Neural cell (in vitro differentiated cells): ENCODE results near the gene CROCC2.

Experiments used
- EP300 ChIP-seq: fragments of 450-650 bp; conservative IDR thresholded peaks from 2 replicates; pipeline ENCODE4 v1.6.1; 2014; ENCODE audit warnings: antibody characterized with exemption, mild to moderate bottlenecking, moderate library complexity; ENCODE audit not compliant: poor library complexity, severe bottlenecking
- EZH2 ChIP-seq: fragments of 200-600, 300-800 bp; shearing (Covaris generic), sonication (generic); IDR thresholded peaks from 2 replicates; pipeline ENCODE4 v1.6.1; 2014; ENCODE audit warnings: antibody characterized with exemption, low read length, borderline replicate concordance, mild to moderate bottlenecking; ENCODE audit not compliant: insufficient read depth, poor library complexity, severe bottlenecking
- MXI1 ChIP-seq: fragments of 450-650 bp; conservative IDR thresholded peaks from 2 replicates; pipeline ENCODE4 v1.6.1; 2014; ENCODE audit warnings: antibody characterized with exemption, mild to moderate bottlenecking; ENCODE audit not compliant: poor library complexity, severe bottlenecking
- POLR2AphosphoS5 ChIP-seq: IDR thresholded peaks from 2 replicates; pipeline ENCODE4 v1.6.1; 2012
- RAD21 ChIP-seq: fragments of 450-650 bp; conservative IDR thresholded peaks from 2 replicates; pipeline ENCODE4 v1.6.1; 2014; ENCODE audit warnings: antibody characterized with exemption, mild to moderate bottlenecking, moderate library complexity
- SMC3 ChIP-seq: fragments of 450-650 bp; conservative IDR thresholded peaks from 2 replicates; pipeline ENCODE4 v1.6.1; 2014; ENCODE audit warnings: antibody characterized with exemption, mild to moderate bottlenecking, moderate library complexity; ENCODE audit not compliant: poor library complexity
- TAF1 ChIP-seq: IDR thresholded peaks from 2 replicates; pipeline ENCODE4 v1.6.1; 2012; ENCODE audit warnings: low read depth
- TF ChIP-seq, protein P1 (sequence below): fragments of 450-650 bp; IDR thresholded peaks from 2 replicates; pipeline ENCODE4 v1.5.1; 2014; ENCODE audit warnings: antibody characterized with exemption, mild to moderate bottlenecking, moderate library complexity; ENCODE audit not compliant: poor library complexity, severe bottlenecking
- TF ChIP-seq, protein P2 (sequence below): IDR thresholded peaks from 2 replicates; pipeline ENCODE4 v1.6.1; 2012; ENCODE audit warnings: borderline replicate concordance

DNA sequence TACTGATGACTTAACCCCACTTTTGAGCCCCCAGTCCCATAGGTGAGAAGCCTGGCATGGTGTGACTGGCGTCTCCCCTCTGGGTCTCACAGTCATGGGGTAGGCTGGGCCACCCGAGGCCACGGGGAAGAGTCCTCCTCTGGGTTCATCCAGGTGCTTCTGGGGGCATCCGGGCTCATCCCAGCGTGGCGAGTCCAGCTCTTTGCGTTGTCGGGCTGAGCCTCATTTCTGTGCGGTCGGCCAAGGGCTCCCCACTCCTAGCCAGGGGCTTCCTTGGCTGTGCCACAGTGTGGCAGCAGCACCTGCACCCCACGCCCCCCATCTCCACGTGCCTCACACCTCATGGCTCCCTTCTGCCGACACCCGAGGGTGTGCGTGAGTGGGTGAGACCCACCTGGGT, 64.7 kb downstream of the CROCC2 start:
- TF ChIP-seq, protein P1, sequence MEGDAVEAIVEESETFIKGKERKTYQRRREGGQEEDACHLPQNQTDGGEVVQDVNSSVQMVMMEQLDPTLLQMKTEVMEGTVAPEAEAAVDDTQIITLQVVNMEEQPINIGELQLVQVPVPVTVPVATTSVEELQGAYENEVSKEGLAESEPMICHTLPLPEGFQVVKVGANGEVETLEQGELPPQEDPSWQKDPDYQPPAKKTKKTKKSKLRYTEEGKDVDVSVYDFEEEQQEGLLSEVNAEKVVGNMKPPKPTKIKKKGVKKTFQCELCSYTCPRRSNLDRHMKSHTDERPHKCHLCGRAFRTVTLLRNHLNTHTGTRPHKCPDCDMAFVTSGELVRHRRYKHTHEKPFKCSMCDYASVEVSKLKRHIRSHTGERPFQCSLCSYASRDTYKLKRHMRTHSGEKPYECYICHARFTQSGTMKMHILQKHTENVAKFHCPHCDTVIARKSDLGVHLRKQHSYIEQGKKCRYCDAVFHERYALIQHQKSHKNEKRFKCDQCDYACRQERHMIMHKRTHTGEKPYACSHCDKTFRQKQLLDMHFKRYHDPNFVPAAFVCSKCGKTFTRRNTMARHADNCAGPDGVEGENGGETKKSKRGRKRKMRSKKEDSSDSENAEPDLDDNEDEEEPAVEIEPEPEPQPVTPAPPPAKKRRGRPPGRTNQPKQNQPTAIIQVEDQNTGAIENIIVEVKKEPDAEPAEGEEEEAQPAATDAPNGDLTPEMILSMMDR: no peak
- TF ChIP-seq POLR2AphosphoS5 (no peak), EZH2 (no peak), MXI1 (no peak), TAF1 (no peak), EP300 (no peak), SMC3 (no peak), RAD21 (no peak)
- TF ChIP-seq, protein P2, sequence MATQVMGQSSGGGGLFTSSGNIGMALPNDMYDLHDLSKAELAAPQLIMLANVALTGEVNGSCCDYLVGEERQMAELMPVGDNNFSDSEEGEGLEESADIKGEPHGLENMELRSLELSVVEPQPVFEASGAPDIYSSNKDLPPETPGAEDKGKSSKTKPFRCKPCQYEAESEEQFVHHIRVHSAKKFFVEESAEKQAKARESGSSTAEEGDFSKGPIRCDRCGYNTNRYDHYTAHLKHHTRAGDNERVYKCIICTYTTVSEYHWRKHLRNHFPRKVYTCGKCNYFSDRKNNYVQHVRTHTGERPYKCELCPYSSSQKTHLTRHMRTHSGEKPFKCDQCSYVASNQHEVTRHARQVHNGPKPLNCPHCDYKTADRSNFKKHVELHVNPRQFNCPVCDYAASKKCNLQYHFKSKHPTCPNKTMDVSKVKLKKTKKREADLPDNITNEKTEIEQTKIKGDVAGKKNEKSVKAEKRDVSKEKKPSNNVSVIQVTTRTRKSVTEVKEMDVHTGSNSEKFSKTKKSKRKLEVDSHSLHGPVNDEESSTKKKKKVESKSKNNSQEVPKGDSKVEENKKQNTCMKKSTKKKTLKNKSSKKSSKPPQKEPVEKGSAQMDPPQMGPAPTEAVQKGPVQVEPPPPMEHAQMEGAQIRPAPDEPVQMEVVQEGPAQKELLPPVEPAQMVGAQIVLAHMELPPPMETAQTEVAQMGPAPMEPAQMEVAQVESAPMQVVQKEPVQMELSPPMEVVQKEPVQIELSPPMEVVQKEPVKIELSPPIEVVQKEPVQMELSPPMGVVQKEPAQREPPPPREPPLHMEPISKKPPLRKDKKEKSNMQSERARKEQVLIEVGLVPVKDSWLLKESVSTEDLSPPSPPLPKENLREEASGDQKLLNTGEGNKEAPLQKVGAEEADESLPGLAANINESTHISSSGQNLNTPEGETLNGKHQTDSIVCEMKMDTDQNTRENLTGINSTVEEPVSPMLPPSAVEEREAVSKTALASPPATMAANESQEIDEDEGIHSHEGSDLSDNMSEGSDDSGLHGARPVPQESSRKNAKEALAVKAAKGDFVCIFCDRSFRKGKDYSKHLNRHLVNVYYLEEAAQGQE: no peak
